ENCODE data around the gene SWAP70. TPM values are rescaled to one million over a fixed set of nuclear protein-coding genes. Genes with fewer than 3 reads are reported as not detected.
A peak's percentile ranks its signal among the peaks of the same experiment; 100 is the strongest.

Gene SWAP70
- total RNA-seq, 1 experiment from 2014 or later, result 18.6 TPM

GRCh38 chr11:9747828-9748227 lies 84.0 kb downstream of the SWAP70 start:
- ChIA-PET POLR2A (ENCODE audit: unreplicated experiment) (interaction anchor here (0.5 to 0.6 kb wide), 2 partner anchors 12 to 73 kb away, joined by 4 to 12 read pairs; no protein-coding TSS in a partner anchor), CTCF (no interaction called here)
- H3K27me3 ChIP-seq (ENCODE audit: insufficient read depth, low read depth), result no peaks in the 10 kb centered on the region
- no peaks in the 10 kb centered on the region for H3K9me2 ChIP-seq (ENCODE audit: insufficient read depth)
- no peak overlapping the region for H3K27ac ChIP-seq
- no peak overlapping the region for H2AFZ ChIP-seq
- no peaks in the 10 kb centered on the region for H3K36me3 ChIP-seq (ENCODE audit: low read depth)
- intact Hi-C loops (cut with micrococcal nuclease; ENCODE audit: unreplicated experiment), result loop anchor here (2.0 kb wide), 1 partner anchor 133 kb away; no protein-coding TSS in a partner anchor
- DNase-seq, result no peak
- no peak overlapping the region for H3K4me2 ChIP-seq
- H3K4me3 ChIP-seq, result no peak overlapping the region
- no peaks in the 10 kb centered on the region for H3K9me3 ChIP-seq (ENCODE audit: insufficient read depth, low read depth)
- no peaks in the 10 kb centered on the region for H3K79me2 ChIP-seq (ENCODE audit: low read depth)
- no peak for TF ChIP-seq EZH2 (IDR thresholded peaks at IDR 0.05; ENCODE audit: low read depth)
- TF ChIP-seq, protein P1, sequence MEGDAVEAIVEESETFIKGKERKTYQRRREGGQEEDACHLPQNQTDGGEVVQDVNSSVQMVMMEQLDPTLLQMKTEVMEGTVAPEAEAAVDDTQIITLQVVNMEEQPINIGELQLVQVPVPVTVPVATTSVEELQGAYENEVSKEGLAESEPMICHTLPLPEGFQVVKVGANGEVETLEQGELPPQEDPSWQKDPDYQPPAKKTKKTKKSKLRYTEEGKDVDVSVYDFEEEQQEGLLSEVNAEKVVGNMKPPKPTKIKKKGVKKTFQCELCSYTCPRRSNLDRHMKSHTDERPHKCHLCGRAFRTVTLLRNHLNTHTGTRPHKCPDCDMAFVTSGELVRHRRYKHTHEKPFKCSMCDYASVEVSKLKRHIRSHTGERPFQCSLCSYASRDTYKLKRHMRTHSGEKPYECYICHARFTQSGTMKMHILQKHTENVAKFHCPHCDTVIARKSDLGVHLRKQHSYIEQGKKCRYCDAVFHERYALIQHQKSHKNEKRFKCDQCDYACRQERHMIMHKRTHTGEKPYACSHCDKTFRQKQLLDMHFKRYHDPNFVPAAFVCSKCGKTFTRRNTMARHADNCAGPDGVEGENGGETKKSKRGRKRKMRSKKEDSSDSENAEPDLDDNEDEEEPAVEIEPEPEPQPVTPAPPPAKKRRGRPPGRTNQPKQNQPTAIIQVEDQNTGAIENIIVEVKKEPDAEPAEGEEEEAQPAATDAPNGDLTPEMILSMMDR (conservative IDR thresholded peaks at IDR 0.05), result no peak
- H3K4me1 ChIP-seq (replicated peaks; ENCODE audit: insufficient read depth), result no peaks in the 10 kb centered on the region
- BruUV-seq (replicated peaks), result no TSS peak
- H3F3A ChIP-seq (ENCODE audit: insufficient read depth, low read depth), result no peaks in the 10 kb centered on the region
- H4K20me1 ChIP-seq (ENCODE audit: insufficient read depth), result no peaks in the 10 kb centered on the region

DNA sequence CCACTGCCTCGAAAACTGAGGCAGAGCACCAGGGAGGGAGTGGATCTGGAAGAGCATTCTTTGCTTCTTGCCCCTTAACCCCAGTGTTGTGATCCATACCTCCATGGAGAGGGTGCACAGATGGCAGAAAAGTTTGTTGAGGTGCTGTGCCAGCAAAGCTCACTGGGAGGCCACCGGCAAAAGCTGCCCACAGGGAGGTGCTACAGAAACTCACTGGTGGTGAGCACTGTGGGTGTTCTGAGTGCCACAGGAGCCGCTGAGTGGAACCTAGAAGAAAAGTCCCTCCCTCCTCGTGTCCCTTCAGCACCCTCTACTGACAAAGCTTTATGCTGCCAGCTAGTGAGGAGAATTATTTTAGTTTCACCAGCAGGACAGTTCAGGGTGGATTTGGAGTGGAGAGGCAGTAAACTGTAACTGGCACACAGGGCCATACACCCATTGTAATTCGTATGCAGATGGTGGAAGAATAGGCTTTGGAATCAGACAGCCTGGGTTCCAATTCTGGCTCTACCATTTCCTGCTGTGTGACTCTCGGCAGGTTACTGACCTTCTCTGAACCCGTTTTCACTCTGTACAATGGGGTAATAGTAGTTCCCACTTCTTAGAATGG lies 84.6 kb downstream of the SWAP70 start:
- Histone ChIP-seq H3K4me3 (no peak overlapping the region), H3K4me2 (no peak overlapping the region), H3K9me3 (ENCODE audit: insufficient read depth, low read depth) (no peaks in the 10 kb centered on the region), H3K4me1 (replicated peaks; ENCODE audit: insufficient read depth) (0 out of 2 replicates have a peak, but pooled peaks cover under 1% of the 10 kb centered on the region), H3K9me2 (ENCODE audit: insufficient read depth) (no peaks in the 10 kb centered on the region), H3K79me2 (ENCODE audit: low read depth) (no peaks in the 10 kb centered on the region), H3K27ac (no peak overlapping the region), H4K20me1 (ENCODE audit: insufficient read depth) (no peaks in the 10 kb centered on the region), H3F3A (ENCODE audit: insufficient read depth, low read depth) (no peaks in the 10 kb centered on the region), H3K27me3 (ENCODE audit: insufficient read depth, low read depth) (no peaks in the 10 kb centered on the region), H3K36me3 (ENCODE audit: low read depth) (no peaks in the 10 kb centered on the region), H2AFZ (no peak overlapping the region)
- POLR2A ChIA-PET (ENCODE audit: unreplicated experiment), result interaction anchor here (0.5 to 0.6 kb wide), 2 partner anchors 11 to 74 kb away, joined by 4 to 12 read pairs; no protein-coding TSS in a partner anchor
- intact Hi-C loops (cut with micrococcal nuclease; ENCODE audit: unreplicated experiment), result loop anchor here (2.0 kb wide), 1 partner anchor 134 kb away; no protein-coding TSS in a partner anchor
- no TSS peak for BruUV-seq (replicated peaks)
- TF ChIP-seq EZH2 (IDR thresholded peaks at IDR 0.05; ENCODE audit: low read depth), result no peak
- TF ChIP-seq, protein P1 (conservative IDR thresholded peaks at IDR 0.05), result peak; percentile 58
- CTCF ChIA-PET, result no interaction called here
- DNase-seq, result peak; percentile 25 to 44

- no peak overlapping the region for H3K4me2 ChIP-seq
- H3K9me3 ChIP-seq (ENCODE audit: insufficient read depth, low read depth), result no peaks in the 10 kb centered on the region
- BruUV-seq (replicated peaks), result no TSS peak
- H3K79me2 ChIP-seq (ENCODE audit: low read depth), result no peaks in the 10 kb centered on the region
- H3K4me3 ChIP-seq, result no peak overlapping the region
- H3K9me2 ChIP-seq (ENCODE audit: insufficient read depth), result no peaks in the 10 kb centered on the region
- H2AFZ ChIP-seq, result no peak overlapping the region
- TF ChIP-seq EZH2 (IDR thresholded peaks at IDR 0.05; ENCODE audit: low read depth), result no peak
- TF ChIP-seq, protein P1 (conservative IDR thresholded peaks at IDR 0.05), result no peak
- no peaks in the 10 kb centered on the region for H4K20me1 ChIP-seq (ENCODE audit: insufficient read depth)
- ChIA-PET POLR2A (ENCODE audit: unreplicated experiment) (interaction anchor here (0.6 kb wide), 1 partner anchor 221 kb away, joined by 4 read pairs; no protein-coding TSS in a partner anchor), CTCF (no interaction called here)
- H3K27ac ChIP-seq, result no peak overlapping the region
- intact Hi-C loops (cut with micrococcal nuclease; ENCODE audit: unreplicated experiment), result no loop called here
- peaks cover 9% of the 10 kb centered on the region for H3K4me1 ChIP-seq (replicated peaks; ENCODE audit: insufficient read depth)
- H3K36me3 ChIP-seq (ENCODE audit: low read depth), result no peaks in the 10 kb centered on the region
- H3K27me3 ChIP-seq (ENCODE audit: insufficient read depth, low read depth), result no peaks in the 10 kb centered on the region
- no peak for DNase-seq
- no peaks in the 10 kb centered on the region; the same call in 1 of the 2 replicates for H3F3A ChIP-seq (ENCODE audit: insufficient read depth, low read depth)
Observed at GRCh38 chr11:9750551-9750950, 86.7 kb downstream of the SWAP70 start.

All from PC-9 (cell line).